Sigmoid colon (tissue), 7 donors: Measurements from ENCODE around the gene TTYH1. TPM values are rescaled to one million over a fixed set of nuclear protein-coding genes. Genes with fewer than 3 reads are reported as not detected.

Source experiments
- DNase-seq: peaks from one replicate; pipeline ENCODE4 v3.0.0-alpha.2; 2019
- H3K27ac ChIP-seq, 4 donors: fragments of 200-600 bp; sonication (generic); one replicate each; pipeline ENCODE4 v1.5.1; 2016 to 2019; ENCODE audit warnings: mild to moderate bottlenecking in 1 of 4
- H3K27me3 ChIP-seq, 3 donors: fragments of 200-600 bp; sonication (generic); one replicate each; pipeline ENCODE4 v1.5.1; 2019; ENCODE audit warnings: mild to moderate bottlenecking in 1 of 3
- H3K36me3 ChIP-seq, 4 donors: fragments of 200-600 bp; sonication (generic); one replicate each; pipeline ENCODE4 v1.5.1; 2016 to 2019
- H3K4me1 ChIP-seq, 4 donors: fragments of 200-600 bp; sonication (generic); one replicate each; pipeline ENCODE4 v1.5.1; 2017 to 2019
- H3K4me3 ChIP-seq, 4 donors: fragments of 200-600 bp; sonication (generic); one replicate each; pipeline ENCODE4 v1.5.1; 2017 to 2019; ENCODE audit warnings: mild to moderate bottlenecking in 2 of 4, moderate library complexity in 1 of 4
- H3K9me3 ChIP-seq, 4 donors: fragments of 200-600 bp in 3 of 4; sonication (generic) in 3 of 4; one replicate each; pipeline versions ENCODE4 v1.5.1 to v1.6.1; 2013 to 2019
- CTCF ChIP-seq, 4 experiments: fragments of 450-650 bp in 3 of 4; fragments of 200-600 bp in 1 of 4; IDR thresholded peaks; one replicate each; pipeline ENCODE4 v1.5.1; 2016 to 2019; ENCODE audit warnings: antibody characterized with exemption in 4 of 4, mild to moderate bottlenecking in 3 of 4, moderate library complexity in 2 of 4
- EP300 ChIP-seq, 4 donors: sonication (generic); formaldehyde crosslinking; IDR thresholded peaks; one replicate each; pipeline ENCODE4 v1.6.1; 2017; ENCODE audit warnings: antibody characterized with exemption in 4 of 4
- POLR2A ChIP-seq, 2 donors: fragments of 450-650 bp; IDR thresholded peaks; one replicate each; pipeline ENCODE4 v1.6.1; 2016; ENCODE audit warnings: antibody characterized with exemption in 2 of 2, mild to moderate bottlenecking in 2 of 2, moderate library complexity in 2 of 2
- POLR2AphosphoS5 ChIP-seq, 4 donors: sonication (generic); formaldehyde crosslinking; IDR thresholded peaks; one replicate each; pipeline ENCODE4 v1.6.1; 2017; ENCODE audit warnings: antibody characterized with exemption in 4 of 4
- WGBS, 2 donors: extraction: QIAGEN DNeasy Blood & Tissue Kit; methylation state at CpG; one replicate each; pipeline ENCODE4 v1.1.7; 2013; 5-methylcytosine and 5-hydroxymethylcytosine counted together
- intact Hi-C: fragments of 100-400 bp; cut with DNase I; formaldehyde crosslinking; loops from one replicate; pipeline ENCODE4 v1.15.1; 2023
- polyA plus RNA-seq, 3 donors: library from polyadenylated mRNA; stranded (reverse); fragments of 200-250 nt; gene quantifications; one replicate each; pipeline ENCODE4 v1.2.3, GENCODE V29; 2013
- total RNA-seq, 4 donors: library from RNA; depleted of rRNA; stranded (reverse); fragments of >200 nt; gene quantifications; one replicate each; pipeline ENCODE4 v1.1.0, GENCODE V29; 2016
- donor health status: healthy with polysubstance abuse.
- donor health status: Bipolar disorder and iron deficiency.
- donor health status: healthy.

Gene TTYH1
- total and polyA plus RNA-seq, 7 donors: 0.23 to 5.4 (median 2.5) TPM

DNA sequence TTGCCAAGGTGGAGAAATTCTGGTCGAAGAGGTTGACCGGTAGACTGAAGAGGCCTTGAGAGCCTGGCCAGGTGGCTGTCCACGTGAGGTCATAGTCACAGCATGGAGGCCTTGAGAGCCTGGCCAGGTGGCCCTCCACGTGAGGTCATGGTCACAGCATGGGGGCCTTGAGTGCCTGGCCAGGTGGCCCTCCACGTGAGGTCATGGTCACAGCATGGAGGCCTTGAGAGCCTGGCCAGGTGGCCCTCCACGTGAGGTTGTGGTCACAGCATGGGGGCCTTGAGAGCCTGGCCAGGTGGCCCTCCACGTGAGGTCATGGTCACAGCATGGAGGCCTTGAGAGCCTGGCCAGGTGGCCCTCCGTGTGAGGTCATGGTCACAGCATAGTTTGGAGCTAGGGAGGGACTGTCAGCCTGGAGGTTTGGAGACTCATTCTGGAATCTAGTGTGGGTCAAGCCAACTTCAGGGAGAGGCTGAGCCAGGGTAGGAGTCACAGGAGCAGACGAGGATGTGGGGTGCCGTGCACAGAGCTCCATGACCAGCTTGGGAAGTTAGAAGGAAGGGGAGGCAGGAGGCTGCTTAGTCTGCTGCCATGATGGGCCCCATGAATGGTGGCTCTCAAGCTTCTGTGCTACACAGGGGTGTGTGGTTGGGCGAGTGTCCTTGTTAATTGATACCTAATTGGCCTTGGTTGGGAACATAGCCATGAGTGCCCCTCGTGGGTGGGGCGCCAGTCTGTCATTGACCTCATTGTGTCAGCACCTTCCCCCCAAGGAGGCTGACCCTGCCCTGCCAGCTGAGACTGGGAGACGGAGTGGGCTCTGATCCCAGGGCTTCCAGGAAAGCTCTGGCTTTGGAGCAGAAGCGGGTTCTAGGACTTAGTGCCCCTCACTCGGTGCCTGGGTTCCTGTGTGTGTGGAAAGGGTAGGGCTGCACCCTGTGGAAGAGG, 44.3 kb downstream of the TTYH1 start:
- no peak for DNase-seq
- H3K27me3 ChIP-seq: no peaks in the 10 kb centered on the region
- intact Hi-C loops: loop anchor here (5.0 to 10.0 kb wide), 3 partner anchors 255 to 655 kb away; partner anchors contain the start of genes MYADM, PPP1R12C and RPS9
- H3K4me1 ChIP-seq: peaks cover 0 to 43% (median 34%) of the 10 kb centered on the region in 4 donors
- H3K36me3 ChIP-seq: peaks cover 54 to 79% (median 71%) of the 10 kb centered on the region in 4 donors
- TF ChIP-seq POLR2A (IDR thresholded peaks at IDR 0.05): no peak
- no peak for TF ChIP-seq EP300 (IDR thresholded peaks at IDR 0.05)
- no peak for TF ChIP-seq CTCF (IDR thresholded peaks at IDR 0.05)
- TF ChIP-seq POLR2AphosphoS5 (IDR thresholded peaks at IDR 0.05): no peak
- 73 to 82% methylated on average over 16 of the region's 16 CpGs for WGBS, 2 donors
- no peak overlapping the region for H3K4me3 ChIP-seq
- no peak overlapping the region for H3K27ac ChIP-seq
- H3K9me3 ChIP-seq: no peaks in the 10 kb centered on the region

DNA sequence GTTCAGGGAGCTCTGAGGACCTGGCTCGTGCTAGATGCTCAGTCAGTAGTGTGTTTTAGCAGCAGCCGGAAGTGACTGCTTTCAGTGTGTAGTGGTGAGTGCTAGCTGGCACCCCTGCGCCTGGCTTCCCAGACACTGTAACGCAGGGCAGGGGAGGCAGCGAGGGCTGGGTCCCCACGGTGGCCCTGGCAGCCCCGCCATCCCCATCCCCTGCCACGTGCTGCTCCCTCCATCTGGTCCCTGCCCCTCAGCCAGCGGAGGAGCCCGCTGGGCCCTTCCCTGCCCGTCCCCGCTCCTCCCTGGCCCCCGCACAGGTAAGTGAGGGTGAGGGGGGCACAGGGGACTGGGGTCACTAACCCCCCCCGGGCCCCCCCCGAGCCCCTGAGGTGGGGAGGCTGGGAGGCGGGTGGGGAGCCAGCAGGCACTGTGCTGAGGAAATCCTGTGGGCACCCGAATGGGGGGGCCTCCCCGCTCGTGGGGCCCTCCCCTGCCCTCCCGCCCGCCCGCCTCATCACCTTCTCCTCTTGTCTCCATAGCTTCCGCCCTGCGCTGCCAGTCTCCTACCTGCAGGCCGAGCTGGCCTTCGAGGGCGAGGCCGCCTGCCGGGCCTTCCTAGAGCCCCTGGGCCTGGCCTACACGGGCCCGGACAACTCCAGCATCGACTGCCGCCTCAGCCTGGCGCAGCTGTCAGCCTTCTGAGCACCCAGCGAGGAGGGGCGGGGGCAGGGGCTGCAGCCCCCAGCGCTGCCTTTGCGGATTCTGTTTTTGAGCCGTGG, 45.2 kb downstream of the TTYH1 start:
- no peak for DNase-seq
- peaks cover 46 to 70% (median 63%) of the 10 kb centered on the region in 4 donors for H3K36me3 ChIP-seq
- no peaks in the 10 kb centered on the region for H3K27me3 ChIP-seq
- peak overlapping the region in 2 of 4 donors; percentile 19 to 31 for H3K27ac ChIP-seq
- no peak for TF ChIP-seq POLR2AphosphoS5 (IDR thresholded peaks at IDR 0.05)
- no peak for TF ChIP-seq EP300 (IDR thresholded peaks at IDR 0.05)
- TF ChIP-seq CTCF (IDR thresholded peaks at IDR 0.05): no peak
- TF ChIP-seq POLR2A (IDR thresholded peaks at IDR 0.05): no peak
- peaks cover 0 to 48% (median 40%) of the 10 kb centered on the region in 4 donors for H3K4me1 ChIP-seq
- H3K4me3 ChIP-seq: no peak overlapping the region
- WGBS, 2 donors: 63 to 81% methylated on average over 39 of the region's 39 CpGs
- intact Hi-C loops: loop anchor here (5.0 to 10.0 kb wide), 3 partner anchors 256 to 654 kb away; partner anchors contain the start of genes MYADM, PPP1R12C and RPS9
- H3K9me3 ChIP-seq: no peaks in the 10 kb centered on the region

GRCh38 chr19:54461210-54461609, 45.9 kb downstream of the TTYH1 start:
- TF ChIP-seq POLR2AphosphoS5 (IDR thresholded peaks at IDR 0.05): no peak
- TF ChIP-seq CTCF (IDR thresholded peaks at IDR 0.05): no peak
- TF ChIP-seq EP300 (IDR thresholded peaks at IDR 0.05): no peak
- TF ChIP-seq POLR2A (IDR thresholded peaks at IDR 0.05): no peak
- DNase-seq: no peak
- 53 to 77% methylated on average over 27 of the region's 27 CpGs for WGBS, 2 donors
- H3K27me3 ChIP-seq: no peaks in the 10 kb centered on the region
- H3K36me3 ChIP-seq: peaks cover 39 to 62% (median 55%) of the 10 kb centered on the region in 4 donors
- peaks cover 0 to 48% (median 40%) of the 10 kb centered on the region in 4 donors for H3K4me1 ChIP-seq
- H3K27ac ChIP-seq: peak overlapping the region; percentile 89 to 94 (median 91)
- intact Hi-C loops: loop anchor here (5.0 to 10.0 kb wide), 3 partner anchors 256 to 654 kb away; partner anchors contain the start of genes MYADM, PPP1R12C and RPS9
- no peaks in the 10 kb centered on the region for H3K9me3 ChIP-seq
- no peak overlapping the region for H3K4me3 ChIP-seq

GRCh38 chr19:54461613-54462012, 46.3 kb downstream of the TTYH1 start:
- 29 to 47% methylated on average over 3 of the region's 3 CpGs for WGBS, 2 donors
- Histone ChIP-seq H3K27me3 (no peaks in the 10 kb centered on the region), H3K9me3 (no peaks in the 10 kb centered on the region), H3K27ac (peak overlapping the region; percentile 89 to 94 (median 91)), H3K4me1 (peaks cover 0 to 48% (median 40%) of the 10 kb centered on the region in 4 donors), H3K36me3 (peaks cover 35 to 58% (median 51%) of the 10 kb centered on the region in 4 donors), H3K4me3 (peak overlapping the region in 1 of 4 donors; percentile 59)
- TF ChIP-seq EP300 (IDR thresholded peaks at IDR 0.05) (no peak), POLR2A (IDR thresholded peaks at IDR 0.05) (no peak), POLR2AphosphoS5 (IDR thresholded peaks at IDR 0.05) (no peak), CTCF (IDR thresholded peaks at IDR 0.05) (no peak)
- intact Hi-C loops: loop anchor here (1.0 to 10.0 kb wide), 4 partner anchors 10 to 653 kb away; partner anchors contain the start of genes MYADM, PPP1R12C and RPS9
- DNase-seq: no peak
